Measurements from ENCODE around the gene HDAC8.

The HDAC8 gene

DNA sequence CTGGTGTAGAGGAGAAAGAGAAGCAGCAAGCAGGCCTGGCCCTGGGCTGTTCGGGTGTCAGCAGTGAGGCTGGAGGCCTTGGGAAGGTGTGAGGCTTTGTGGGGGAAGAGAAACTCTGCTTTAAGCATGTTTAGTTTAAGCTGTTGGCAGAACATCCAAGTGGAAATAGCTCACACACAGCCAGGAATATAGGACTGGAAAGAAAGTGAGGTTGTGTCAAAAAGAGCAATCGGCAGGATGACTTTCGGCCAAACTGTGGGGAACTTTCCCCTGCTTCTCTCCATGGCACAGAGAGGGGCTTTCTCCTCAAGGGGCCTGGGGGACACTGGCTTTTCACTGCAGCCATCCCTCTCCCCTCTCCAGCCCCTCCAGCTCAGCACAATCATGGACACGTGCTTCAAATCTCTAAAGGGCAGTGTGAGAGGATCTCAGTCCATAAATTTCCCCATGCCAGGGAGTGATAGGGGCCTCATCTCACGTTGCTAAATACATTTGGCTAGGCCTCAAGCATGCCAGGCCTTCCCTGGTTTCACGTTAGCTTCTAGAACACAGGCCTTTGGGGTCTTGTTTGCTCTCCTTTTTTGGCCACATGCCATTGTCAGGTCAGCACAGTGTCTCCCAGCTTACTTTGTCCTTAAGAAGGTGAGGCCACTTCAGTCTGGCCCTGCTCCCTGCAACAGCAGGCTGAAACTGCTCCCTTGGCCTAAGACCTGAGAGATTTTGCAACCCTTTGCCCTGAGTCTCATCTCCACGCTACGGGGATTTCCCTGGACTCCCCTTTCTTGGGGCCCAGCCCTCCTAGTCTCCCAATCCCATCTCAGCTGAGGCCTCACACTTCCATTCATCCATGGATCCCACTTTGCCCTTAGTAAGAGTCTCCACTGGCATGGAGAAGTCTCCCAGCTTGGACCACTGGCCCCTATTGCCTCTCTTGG, 258.7 kb downstream of the HDAC8 start:
- no peak for DNase-seq (ENCODE audit: low read depth)
- H3K4me3 ChIP-seq (ENCODE audit: low read depth, low read length): no peak overlapping the region
- TF ChIP-seq, protein P1, sequence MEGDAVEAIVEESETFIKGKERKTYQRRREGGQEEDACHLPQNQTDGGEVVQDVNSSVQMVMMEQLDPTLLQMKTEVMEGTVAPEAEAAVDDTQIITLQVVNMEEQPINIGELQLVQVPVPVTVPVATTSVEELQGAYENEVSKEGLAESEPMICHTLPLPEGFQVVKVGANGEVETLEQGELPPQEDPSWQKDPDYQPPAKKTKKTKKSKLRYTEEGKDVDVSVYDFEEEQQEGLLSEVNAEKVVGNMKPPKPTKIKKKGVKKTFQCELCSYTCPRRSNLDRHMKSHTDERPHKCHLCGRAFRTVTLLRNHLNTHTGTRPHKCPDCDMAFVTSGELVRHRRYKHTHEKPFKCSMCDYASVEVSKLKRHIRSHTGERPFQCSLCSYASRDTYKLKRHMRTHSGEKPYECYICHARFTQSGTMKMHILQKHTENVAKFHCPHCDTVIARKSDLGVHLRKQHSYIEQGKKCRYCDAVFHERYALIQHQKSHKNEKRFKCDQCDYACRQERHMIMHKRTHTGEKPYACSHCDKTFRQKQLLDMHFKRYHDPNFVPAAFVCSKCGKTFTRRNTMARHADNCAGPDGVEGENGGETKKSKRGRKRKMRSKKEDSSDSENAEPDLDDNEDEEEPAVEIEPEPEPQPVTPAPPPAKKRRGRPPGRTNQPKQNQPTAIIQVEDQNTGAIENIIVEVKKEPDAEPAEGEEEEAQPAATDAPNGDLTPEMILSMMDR (IDR thresholded peaks at IDR 0.05; ENCODE audit: insufficient read depth, low read depth, low read length, missing control alignments): no peak

DNA sequence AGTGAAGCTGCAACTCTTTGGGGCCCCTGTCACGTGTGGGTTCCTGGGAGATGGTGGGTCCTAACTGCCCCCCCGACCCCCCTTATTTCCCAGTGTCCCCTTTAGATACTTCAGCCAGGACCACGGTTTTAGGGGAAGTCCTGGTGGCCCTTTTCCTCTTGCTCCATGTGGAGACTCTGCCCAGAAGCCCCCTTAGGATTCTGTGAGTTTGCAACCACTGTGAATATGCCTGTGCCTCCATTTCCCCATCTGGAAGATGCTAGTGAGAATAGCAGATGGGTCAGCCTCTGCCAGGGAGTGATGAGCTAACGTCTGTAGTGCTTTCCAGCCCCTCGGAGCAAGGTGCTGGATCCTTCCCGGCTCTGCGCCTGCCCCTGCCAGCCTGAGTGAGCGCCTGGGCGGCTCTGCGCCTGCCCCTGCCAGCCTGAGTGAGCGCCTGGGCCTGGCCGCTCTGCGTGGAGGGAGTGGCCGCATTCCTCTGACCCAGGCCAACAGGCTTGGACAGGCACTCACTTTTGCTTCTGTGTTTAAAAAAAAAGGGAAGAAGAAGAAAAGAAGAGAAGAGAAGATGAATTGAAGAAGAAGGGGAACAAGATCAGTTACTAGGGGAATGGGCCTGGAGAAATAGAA, 260.2 kb downstream of the HDAC8 start:
- DNase-seq (ENCODE audit: low read depth): no peak
- no peak overlapping the region for H3K4me3 ChIP-seq (ENCODE audit: low read depth, low read length)
- TF ChIP-seq, protein P1 (IDR thresholded peaks at IDR 0.05; ENCODE audit: insufficient read depth, low read depth, low read length, missing control alignments): no peak

DNA sequence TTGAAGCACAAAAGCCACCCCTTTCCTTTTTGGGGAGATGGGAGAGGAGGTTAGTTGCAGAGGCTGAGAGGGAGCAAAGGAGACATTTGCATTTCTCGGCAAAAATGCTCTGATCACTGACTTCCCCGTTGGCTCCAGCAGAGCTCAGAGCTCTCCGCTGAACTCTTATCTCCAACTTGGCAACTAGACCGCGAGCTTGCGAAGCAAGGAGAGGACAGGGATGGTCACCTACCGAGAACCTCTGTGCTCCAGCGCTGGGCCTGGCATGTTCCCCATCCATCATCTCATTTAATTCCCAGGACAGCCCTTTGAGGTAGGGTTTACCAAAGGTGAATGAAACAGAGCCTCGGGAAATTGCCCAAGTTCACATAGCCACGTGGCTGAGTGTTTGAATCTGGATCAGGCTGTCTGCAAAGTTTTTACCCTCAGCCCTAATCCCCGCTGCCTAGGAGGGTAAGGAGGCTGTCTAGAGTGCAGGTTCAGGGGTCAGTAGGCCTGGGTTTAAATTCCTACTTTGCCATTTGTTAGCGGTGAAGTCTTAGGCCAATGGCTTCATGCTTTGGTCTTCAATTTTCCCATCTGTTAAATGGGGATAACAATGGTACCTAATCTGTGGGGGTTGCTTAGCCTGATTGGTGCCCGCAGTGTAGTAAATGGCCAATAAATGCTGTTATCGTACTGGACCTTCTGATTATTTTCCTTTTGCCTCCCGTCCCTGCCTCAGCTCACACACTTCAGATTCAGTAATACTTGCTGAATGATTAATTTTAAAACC, 263.2 kb downstream of the HDAC8 start:
- H3K4me3 ChIP-seq (ENCODE audit: low read depth, low read length): no peak overlapping the region
- TF ChIP-seq, protein P1 (IDR thresholded peaks at IDR 0.05; ENCODE audit: insufficient read depth, low read depth, low read length, missing control alignments): no peak
- no peak for DNase-seq (ENCODE audit: low read depth)

DNA sequence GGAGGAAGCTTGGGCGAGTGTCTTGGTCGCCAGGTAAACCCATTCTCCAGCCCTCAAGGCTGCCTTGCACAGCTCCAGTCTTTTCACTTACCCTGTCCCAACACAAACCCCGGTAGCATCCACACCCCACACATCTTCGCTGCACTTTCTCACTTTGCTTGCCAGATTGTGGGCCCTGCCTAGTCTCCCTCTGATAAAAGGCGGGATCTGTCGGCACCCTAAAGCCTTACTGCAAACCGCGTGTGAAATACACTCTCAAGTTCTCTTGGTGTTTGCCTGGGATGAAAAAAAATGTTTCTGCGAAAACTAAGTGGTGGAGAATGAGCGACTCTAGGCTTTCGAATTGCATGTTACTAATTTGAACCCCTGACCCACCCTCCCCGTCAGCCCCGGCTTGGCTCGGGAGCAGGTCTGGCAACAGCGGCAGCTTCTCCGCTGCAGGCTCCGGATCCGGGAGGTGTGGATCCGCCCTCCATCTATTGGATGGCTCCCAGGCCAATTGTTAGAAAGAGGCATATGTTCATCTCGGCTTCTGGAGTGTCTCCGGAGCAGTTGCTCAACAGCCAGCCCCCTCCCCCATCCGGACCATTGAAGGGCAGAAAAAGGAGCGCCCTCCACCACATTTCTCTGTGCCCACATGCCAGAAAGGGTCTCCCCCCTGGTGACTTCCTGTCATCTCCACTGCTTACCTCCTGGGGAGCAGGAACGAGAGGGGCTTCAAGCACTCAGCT, 263.9 kb downstream of the HDAC8 start:
- no peak for DNase-seq (ENCODE audit: low read depth)
- no peak overlapping the region for H3K4me3 ChIP-seq (ENCODE audit: low read depth, low read length)
- TF ChIP-seq, protein P1 (IDR thresholded peaks at IDR 0.05; ENCODE audit: insufficient read depth, low read depth, low read length, missing control alignments): no peak

DNA sequence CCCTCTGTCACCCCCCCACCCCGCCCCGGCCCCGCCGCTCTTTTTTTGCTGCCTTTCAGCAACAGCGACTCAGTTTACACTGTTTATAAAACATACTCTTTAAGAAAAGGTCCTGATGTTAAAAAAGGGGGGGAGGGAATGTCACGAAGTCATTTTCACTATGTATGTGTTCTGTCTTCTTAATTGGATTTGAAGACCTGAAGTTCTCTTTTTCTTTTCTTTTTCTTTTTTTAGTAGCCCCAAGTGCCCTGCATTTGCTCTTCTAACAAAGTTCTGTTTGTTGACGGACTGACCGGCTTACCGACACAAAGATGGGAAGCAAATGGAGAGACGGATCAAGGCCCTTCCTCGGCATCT, 264.5 kb downstream of the HDAC8 start:
- DNase-seq (ENCODE audit: low read depth): no peak
- TF ChIP-seq, protein P1 (IDR thresholded peaks at IDR 0.05; ENCODE audit: insufficient read depth, low read depth, low read length, missing control alignments): no peak
- H3K4me3 ChIP-seq (ENCODE audit: low read depth, low read length): no peak overlapping the region

DNA sequence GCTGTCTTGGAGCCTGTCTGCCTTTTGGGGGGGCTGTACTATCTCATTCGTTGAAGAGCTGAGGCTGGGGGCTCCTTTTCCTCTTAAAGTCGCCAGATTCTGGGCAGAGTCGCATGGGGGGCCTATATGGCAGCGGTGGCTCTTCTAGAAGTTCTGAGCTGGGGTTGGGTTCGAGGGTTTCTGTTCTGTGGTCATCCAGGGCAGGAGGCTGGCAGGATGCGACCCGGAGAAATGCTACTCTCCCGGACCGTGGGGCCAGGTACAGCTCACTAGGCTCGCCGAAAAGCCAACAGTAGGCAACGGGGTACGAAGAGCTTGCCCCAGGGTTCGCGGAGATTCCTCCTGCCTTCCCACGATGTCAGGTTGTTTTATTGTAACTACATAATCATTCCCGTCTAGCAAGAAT, 265.0 kb downstream of the HDAC8 start:
- no peak for DNase-seq (ENCODE audit: low read depth)
- H3K4me3 ChIP-seq (ENCODE audit: low read depth, low read length): no peak overlapping the region
- TF ChIP-seq, protein P1 (IDR thresholded peaks at IDR 0.05; ENCODE audit: insufficient read depth, low read depth, low read length, missing control alignments): no peak

All from GM12865 (cell line).